NCI-H345 treated with DMSO at 0.1 percent for 48 hours (cell line): Measurements from ENCODE around the gene APBA2.

Source experiments
- DNase-seq: peaks from one replicate; lab custom pipeline; 2025; ENCODE audit not compliant: unreplicated experiment; lab: John Stamatoyannopoulos, UW

Gene APBA2

GRCh38 chr15:28933710-28934445 is 48.1 kb downstream of the APBA2 start:
- no peak for DNase-seq

- DNase-seq, result no peak
Observed at GRCh38 chr15:28934645-28935044, 48.9 kb downstream of the APBA2 start.

- DNase-seq, result no peak
Observed at GRCh38 chr15:28935316-28935715, 49.5 kb downstream of the APBA2 start.

- DNase-seq, result no peak
Observed at GRCh38 chr15:28936081-28936480, 50.3 kb downstream of the APBA2 start.

- peak; percentile 28 for DNase-seq
Observed at GRCh38 chr15:28936481-28936881, 50.7 kb downstream of the APBA2 start.

GRCh38 chr15:28937271-28937670 is 51.5 kb downstream of the APBA2 start:
- DNase-seq, result no peak

- no peak for DNase-seq
Observed at GRCh38 chr15:28942046-28942445, 56.3 kb downstream of the APBA2 start.

- no peak for DNase-seq
Observed at GRCh38 chr15:28942571-28942970, 56.8 kb downstream of the APBA2 start.

- DNase-seq, result no peak
Observed at GRCh38 chr15:28943146-28943545, 57.4 kb downstream of the APBA2 start.

GRCh38 chr15:28943611-28944230 is 57.9 kb downstream of the APBA2 start:
- DNase-seq, result no peak

- no peak for DNase-seq
Observed at GRCh38 chr15:28944286-28944685, 58.5 kb downstream of the APBA2 start.

GRCh38 chr15:28944696-28945300 is 59.0 kb downstream of the APBA2 start:
- no peak for DNase-seq

GRCh38 chr15:28945626-28946230 is 60.0 kb downstream of the APBA2 start:
- no peak for DNase-seq

GRCh38 chr15:28946803-28947202 is 61.0 kb downstream of the APBA2 start:
- no peak for DNase-seq

- DNase-seq, result no peak
Observed at GRCh38 chr15:28947221-28947674, 61.5 kb downstream of the APBA2 start.

- no peak for DNase-seq
Observed at GRCh38 chr15:28948036-28948435, 62.3 kb downstream of the APBA2 start.

- DNase-seq, result no peak
Observed at GRCh38 chr15:28950916-28951315, 65.1 kb downstream of the APBA2 start.

- no peak for DNase-seq
Observed at GRCh38 chr15:28952666-28953491, 67.1 kb downstream of the APBA2 start.

GRCh38 chr15:28953573-28954195 is 67.9 kb downstream of the APBA2 start:
- no peak for DNase-seq

- DNase-seq, result no peak
Observed at GRCh38 chr15:28954466-28955159, 68.8 kb downstream of the APBA2 start.
